ENCODE measurements around the gene RASGRF2. TPM values are rescaled to one million over a fixed set of nuclear protein-coding genes. Genes with fewer than 3 reads are reported as not detected.

RASGRF2 gene
- total and polyA plus RNA-seq, 2 of the 13 experiments (the other 11 are each of a cell fraction or from before 2014, with no cell fraction given): 23.6 to 29.0 TPM

DNA sequence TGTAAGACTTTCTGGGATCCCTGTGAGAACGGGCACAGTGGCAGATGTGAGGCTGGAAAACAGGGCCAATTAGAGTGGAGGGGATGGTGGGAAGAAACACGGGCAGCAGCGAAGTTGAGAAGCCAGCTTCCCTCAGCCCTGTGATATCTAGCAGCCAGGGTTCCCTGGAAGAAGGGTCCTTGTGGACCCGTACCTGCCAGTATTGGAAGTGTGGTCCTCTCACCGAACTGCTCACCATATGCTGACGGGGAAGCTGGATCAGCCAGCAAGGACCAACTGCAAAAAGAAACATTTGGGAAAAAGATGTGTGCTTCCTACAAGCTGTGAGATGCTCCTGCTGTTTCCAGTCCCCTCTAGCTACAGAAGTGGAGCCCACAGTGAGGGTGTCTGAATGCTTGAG is 286.5 kb downstream of the RASGRF2 start:
- no peak for FAIRE-seq
- 100% methylated on average over 6 of the region's 6 CpGs for WGBS (ENCODE audit: low lambda C conversion rate)
- H2AFZ ChIP-seq (ENCODE audit: low read length): no peak overlapping the region
- no peak overlapping the region for H3K4me3 ChIP-seq (replicated peaks in 1 of 3; ENCODE audit: insufficient read depth in 1 of 3, low read depth in 2 of 3, low read length in 3 of 3)
- no peak for DNase-seq (ENCODE audit: low spot score)
- H4K20me1 ChIP-seq (ENCODE audit: insufficient read depth, low read length): no peaks in the 10 kb centered on the region
- TF ChIP-seq ZNF720 (CRISPR knock-in tag; IDR thresholded peaks at IDR 0.05): no peak
- TF ChIP-seq, protein P1, sequence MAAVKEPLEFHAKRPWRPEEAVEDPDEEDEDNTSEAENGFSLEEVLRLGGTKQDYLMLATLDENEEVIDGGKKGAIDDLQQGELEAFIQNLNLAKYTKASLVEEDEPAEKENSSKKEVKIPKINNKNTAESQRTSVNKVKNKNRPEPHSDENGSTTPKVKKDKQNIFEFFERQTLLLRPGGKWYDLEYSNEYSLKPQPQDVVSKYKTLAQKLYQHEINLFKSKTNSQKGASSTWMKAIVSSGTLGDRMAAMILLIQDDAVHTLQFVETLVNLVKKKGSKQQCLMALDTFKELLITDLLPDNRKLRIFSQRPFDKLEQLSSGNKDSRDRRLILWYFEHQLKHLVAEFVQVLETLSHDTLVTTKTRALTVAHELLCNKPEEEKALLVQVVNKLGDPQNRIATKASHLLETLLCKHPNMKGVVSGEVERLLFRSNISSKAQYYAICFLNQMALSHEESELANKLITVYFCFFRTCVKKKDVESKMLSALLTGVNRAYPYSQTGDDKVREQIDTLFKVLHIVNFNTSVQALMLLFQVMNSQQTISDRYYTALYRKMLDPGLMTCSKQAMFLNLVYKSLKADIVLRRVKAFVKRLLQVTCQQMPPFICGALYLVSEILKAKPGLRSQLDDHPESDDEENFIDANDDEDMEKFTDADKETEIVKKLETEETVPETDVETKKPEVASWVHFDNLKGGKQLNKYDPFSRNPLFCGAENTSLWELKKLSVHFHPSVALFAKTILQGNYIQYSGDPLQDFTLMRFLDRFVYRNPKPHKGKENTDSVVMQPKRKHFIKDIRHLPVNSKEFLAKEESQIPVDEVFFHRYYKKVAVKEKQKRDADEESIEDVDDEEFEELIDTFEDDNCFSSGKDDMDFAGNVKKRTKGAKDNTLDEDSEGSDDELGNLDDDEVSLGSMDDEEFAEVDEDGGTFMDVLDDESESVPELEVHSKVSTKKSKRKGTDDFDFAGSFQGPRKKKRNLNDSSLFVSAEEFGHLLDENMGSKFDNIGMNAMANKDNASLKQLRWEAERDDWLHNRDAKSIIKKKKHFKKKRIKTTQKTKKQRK (IDR thresholded peaks at IDR 0.05; ENCODE audit: low read length): no peak
- no peak for TF ChIP-seq NRL (CRISPR knock-in tag; IDR thresholded peaks at IDR 0.05; ENCODE audit: borderline replicate concordance)
- TF ChIP-seq BHLHE40 (IDR thresholded peaks at IDR 0.05; ENCODE audit: low read length): no peak
- TF ChIP-seq ZBTB38 (CRISPR knock-in tag; IDR thresholded peaks at IDR 0.05): no peak
- TF ChIP-seq IKZF4 (CRISPR knock-in tag; IDR thresholded peaks at IDR 0.05; ENCODE audit: borderline replicate concordance, low read depth, not compliant biosample characterization): no peak
- no peak for TF ChIP-seq IRF2 (CRISPR knock-in tag; IDR thresholded peaks at IDR 0.05)
- TF ChIP-seq RARG (CRISPR knock-in tag; IDR thresholded peaks at IDR 0.05; ENCODE audit: low read depth): no peak
- no peak for TF ChIP-seq ZNF331 (CRISPR knock-in tag; IDR thresholded peaks at IDR 0.05)
- TF ChIP-seq ZMYM3 (CRISPR knock-in tag; IDR thresholded peaks at IDR 0.05): no peak
- no peak for TF ChIP-seq ZNF589 (CRISPR knock-in tag; conservative IDR thresholded peaks at IDR 0.05)
- no peak for TF ChIP-seq MEF2D (CRISPR knock-in tag; IDR thresholded peaks at IDR 0.05)
- H3K4me2 ChIP-seq (ENCODE audit: low read depth, low read length): no peak overlapping the region
- in situ Hi-C loops (cut with HindIII; ENCODE audit: extremely low pct_ligation_motif_present, low pct_unique_long_range_greater_than_20kb) (no loop called here), intact Hi-C loops (cut with micrococcal nuclease; ENCODE audit: unreplicated experiment) (no loop called here)
- no peak overlapping the region for H3K9ac ChIP-seq (ENCODE audit: insufficient read depth, low read depth, low read length)
- H3K27me3 ChIP-seq (ENCODE audit: control insufficient read depth in 1 of 2, insufficient read depth in 2 of 2, low read length in 2 of 2): no peaks in the 10 kb centered on the region
- POLR2A ChIA-PET: no interaction called here
- H3K36me3 ChIP-seq (replicated peaks in 1 of 2; ENCODE audit: control insufficient read depth in 1 of 2, insufficient read depth in 2 of 2, low read length in 2 of 2): peaks cover 0 to 5% of the 10 kb centered on the region in 2 experiments; a peak in 1 of 5 replicates
- no TSS peak for BruUV-seq (replicated peaks)
- H3K4me1 ChIP-seq (ENCODE audit: insufficient read depth, low read length): no peaks in the 10 kb centered on the region
- H3K79me2 ChIP-seq (ENCODE audit: insufficient read depth, low read length): no peaks in the 10 kb centered on the region
- no peak overlapping the region for H3K27ac ChIP-seq (ENCODE audit: extremely low read length, insufficient read depth, low read length)
- CTCF ChIA-PET (ENCODE audit: low intra/inter-chr PET ratio, low total read pairs): no interaction called here
- H3K9me3 ChIP-seq (ENCODE audit: low read length): no peaks in the 10 kb centered on the region
- ATAC-seq: no peak

All from HepG2 (cell line).